Stimulated activated naive B cell treated with anti-CD40 and anti-IgM and Interleukin-4, amounts not matched to agents 10 μg/mL and 1 μg/mL and 100 μg/mL, for 72 hours (primary cell): ENCODE measurements around the gene HEXIM2.

Experiments used
- ATAC-seq, 2 donors: fragments of 150-1000 bp; cut with Tn5 transposase; replicated peaks; 2 replicates each; pipeline ENCODE4 v1.10.0; 2021; ENCODE audit warnings: moderate library complexity in 1 of 2
- DNase-seq: peaks from one replicate; pipeline ENCODE4 v3.0.0; 2021
- H3K27ac Mint-ChIP-seq: one replicate; pipeline ENCODE4 v1.8.0; 2022; ENCODE audit warnings: mild to moderate bottlenecking, mixed read lengths
- H3K27me3 Mint-ChIP-seq, 2 donors: one replicate each; pipeline ENCODE4 v1.8.0; 2022; ENCODE audit warnings: mixed read lengths in 2 of 2
- H3K36me3 Mint-ChIP-seq, 2 donors: one replicate each; pipeline ENCODE4 v1.8.0; 2022; ENCODE audit warnings: mixed read lengths in 2 of 2, mild to moderate bottlenecking in 1 of 2
- H3K4me1 Mint-ChIP-seq, 2 donors: one replicate each; pipeline ENCODE4 v1.8.0; 2022; ENCODE audit warnings: mixed read lengths in 2 of 2, mild to moderate bottlenecking in 1 of 2
- H3K4me3 Mint-ChIP-seq, 2 donors: one replicate each; pipeline ENCODE4 v1.8.0; 2022; ENCODE audit warnings: mild to moderate bottlenecking in 2 of 2, mixed read lengths in 2 of 2, moderate library complexity in 1 of 2
- H3K9me3 Mint-ChIP-seq, 2 donors: one replicate each; pipeline ENCODE4 v1.8.0; 2022; ENCODE audit warnings: mixed read lengths in 2 of 2, mild to moderate bottlenecking in 1 of 2

HEXIM2 gene

GRCh38 chr17:45144199-45145034 is 17.3 kb upstream of the HEXIM2 start:
- Mint-ChIP-seq H3K4me3 (peak overlapping the region; percentile 88), H3K4me1 (peaks cover 26 to 60% of the 10 kb centered on the region in 2 donors), H3K36me3 (peaks cover 14 to 30% of the 10 kb centered on the region in 2 donors), H3K27ac (peak overlapping the region; percentile 92), H3K9me3 (no peaks in the 10 kb centered on the region), H3K27me3 (peaks cover 0 to 5% of the 10 kb centered on the region in 2 donors)
- DNase-seq (no peak), ATAC-seq (no peak)

GRCh38 chr17:45145035-45145389 is 16.7 kb upstream of the HEXIM2 start:
- peaks cover 31 to 66% of the 10 kb centered on the region in 2 donors for H3K4me1 Mint-ChIP-seq
- ATAC-seq (no peak), DNase-seq (no peak)
- H3K27me3 Mint-ChIP-seq = peaks cover 0 to 5% of the 10 kb centered on the region in 2 donors
- H3K9me3 Mint-ChIP-seq = no peaks in the 10 kb centered on the region
- peaks cover 19 to 34% of the 10 kb centered on the region in 2 donors for H3K36me3 Mint-ChIP-seq
- H3K4me3 Mint-ChIP-seq = peak overlapping the region; percentile 78 to 88
- peak overlapping the region; percentile 73 for H3K27ac Mint-ChIP-seq

GRCh38 chr17:45146166-45146565 is 15.5 kb upstream of the HEXIM2 start:
- ATAC-seq = no peak
- Mint-ChIP-seq H3K9me3 (no peaks in the 10 kb centered on the region), H3K36me3 (peaks cover 17 to 31% of the 10 kb centered on the region in 2 donors), H3K27ac (peak overlapping the region; percentile 73), H3K4me1 (peaks cover 34 to 73% of the 10 kb centered on the region in 2 donors), H3K4me3 (peak overlapping the region; percentile 98), H3K27me3 (peaks cover 0 to 5% of the 10 kb centered on the region in 2 donors)
- DNase-seq = no peak

- ATAC-seq (no peak), DNase-seq (no peak)
- no peaks in the 10 kb centered on the region for H3K9me3 Mint-ChIP-seq
- H3K36me3 Mint-ChIP-seq = peaks cover 17 to 34% of the 10 kb centered on the region in 2 donors
- H3K27ac Mint-ChIP-seq = peak overlapping the region; percentile 100
- peaks cover 0 to 5% of the 10 kb centered on the region in 2 donors for H3K27me3 Mint-ChIP-seq
- H3K4me3 Mint-ChIP-seq = peak overlapping the region; percentile 98
- H3K4me1 Mint-ChIP-seq = peaks cover 38 to 77% of the 10 kb centered on the region in 2 donors
These were observed 15.1 kb upstream of the HEXIM2 start for GRCh38 chr17:45146592-45146889.

GRCh38 chr17:45146890-45147580 is 14.6 kb upstream of the HEXIM2 start:
- peak overlapping the region; percentile 100 for H3K27ac Mint-ChIP-seq

GRCh38 chr17:45147581-45148182 is 14.0 kb upstream of the HEXIM2 start:
- Mint-ChIP-seq H3K4me3 (peak overlapping the region; percentile 98), H3K27ac (peak overlapping the region; percentile 100), H3K27me3 (peaks cover 0 to 5% of the 10 kb centered on the region in 2 donors), H3K9me3 (no peaks in the 10 kb centered on the region), H3K36me3 (peaks cover 17 to 36% of the 10 kb centered on the region in 2 donors), H3K4me1 (peaks cover 40 to 87% of the 10 kb centered on the region in 2 donors)
- ATAC-seq (peak; percentile 50 to 57), DNase-seq (peak; percentile 81)

More at GRCh38 chr17:45146890-45147580, 14.6 kb upstream of the HEXIM2 start:
- ATAC-seq (peak; percentile 6 to 10), DNase-seq (no peak)
- peaks cover 0 to 5% of the 10 kb centered on the region in 2 donors for H3K27me3 Mint-ChIP-seq
- peak overlapping the region; percentile 98 for H3K4me3 Mint-ChIP-seq
- no peaks in the 10 kb centered on the region for H3K9me3 Mint-ChIP-seq
- H3K4me1 Mint-ChIP-seq = peaks cover 40 to 81% of the 10 kb centered on the region in 2 donors
- H3K36me3 Mint-ChIP-seq = peaks cover 17 to 36% of the 10 kb centered on the region in 2 donors

GRCh38 chr17:45148183-45149036 is 13.3 kb upstream of the HEXIM2 start, which contains the start of gene HEXIM1:
Gene HEXIM1 (plus strand): TSS chr17:45148475. CDS start chr17:45149191, 716 bp downstream.
- Mint-ChIP-seq H3K9me3 (no peaks in the 10 kb centered on the region), H3K4me1 (peaks cover 38 to 81% of the 10 kb centered on the region in 2 donors), H3K27ac (peak within 1 kb of the TSS; percentile 100), H3K4me3 (peak within 1 kb of the TSS; percentile 98), H3K36me3 (peaks cover 17 to 36% of the 10 kb centered on the region in 2 donors), H3K27me3 (peaks cover 0 to 5% of the 10 kb centered on the region in 2 donors)
- ATAC-seq (peak; percentile 78 to 80), DNase-seq (peak; percentile 98)

GRCh38 chr17:45149037-45149668 is 12.5 kb upstream of the HEXIM2 start:
- Mint-ChIP-seq H3K27me3 (peaks cover 0 to 5% of the 10 kb centered on the region in 2 donors), H3K27ac (peak overlapping the region; percentile 100), H3K36me3 (peaks cover 16 to 36% of the 10 kb centered on the region in 2 donors), H3K4me1 (peaks cover 32 to 73% of the 10 kb centered on the region in 2 donors), H3K4me3 (peak overlapping the region; percentile 98), H3K9me3 (no peaks in the 10 kb centered on the region)
- DNase-seq = peak; percentile 75
- ATAC-seq = peak; percentile 43 to 44

GRCh38 chr17:45149669-45150664 is 11.7 kb upstream of the HEXIM2 start:
- no peak for ATAC-seq
- Mint-ChIP-seq H3K27ac (peak overlapping the region; percentile 100), H3K27me3 (peaks cover 0 to 5% of the 10 kb centered on the region in 2 donors), H3K4me1 (peaks cover 31 to 66% of the 10 kb centered on the region in 2 donors), H3K4me3 (peak overlapping the region; percentile 98), H3K36me3 (peaks cover 16 to 36% of the 10 kb centered on the region in 2 donors), H3K9me3 (no peaks in the 10 kb centered on the region)
- DNase-seq = no peak

- no peaks in the 10 kb centered on the region for H3K9me3 Mint-ChIP-seq
- peaks cover 28 to 62% of the 10 kb centered on the region in 2 donors for H3K4me1 Mint-ChIP-seq
- peak overlapping the region; percentile 69 for H3K27ac Mint-ChIP-seq
- peaks cover 16 to 36% of the 10 kb centered on the region in 2 donors for H3K36me3 Mint-ChIP-seq
- ATAC-seq (no peak), DNase-seq (no peak)
- peak overlapping the region; percentile 77 to 78 for H3K4me3 Mint-ChIP-seq
- peaks cover 0 to 5% of the 10 kb centered on the region in 2 donors for H3K27me3 Mint-ChIP-seq
These were observed 10.5 kb upstream of the HEXIM2 start for GRCh38 chr17:45150911-45151809.

- no peaks in the 10 kb centered on the region for H3K27me3 Mint-ChIP-seq
- peaks cover 5 to 23% of the 10 kb centered on the region in 2 donors for H3K36me3 Mint-ChIP-seq
- no peaks in the 10 kb centered on the region for H3K9me3 Mint-ChIP-seq
- no peak overlapping the region for H3K27ac Mint-ChIP-seq
- H3K4me1 Mint-ChIP-seq = peaks cover 24 to 55% of the 10 kb centered on the region in 2 donors
- ATAC-seq = no peak
- no peak for DNase-seq
- H3K4me3 Mint-ChIP-seq = no peak overlapping the region
These were observed 6.6 kb upstream of the HEXIM2 start for GRCh38 chr17:45155029-45155428.
